GM13976 (cell line): ENCODE measurements around the gene RNF152.

Experiments used
- DNase-seq: peaks from one replicate; pipeline ENCODE4 v3.0.0; 2012; ENCODE audit warnings: low spot score
- in situ Hi-C: fragments of 300-500 bp; cut with MboI; formaldehyde crosslinking; loops from one replicate; pipeline ENCODE4 v1.12.0; 2022; ENCODE audit warnings: low sequenced_read_pairs, mixed read lengths, inconsistent platforms; ENCODE audit not compliant: unreplicated experiment
- TF ChIP-seq, protein P1 (sequence below): IDR thresholded peaks from 2 replicates; pipeline ENCODE4 v1.5.1; 2012; ENCODE audit warnings: borderline replicate concordance, mild to moderate bottlenecking; ENCODE audit not compliant: insufficient read depth; ENCODE audit errors: extremely low read depth, missing control alignments, control extremely low read depth

RNF152 gene

DNA sequence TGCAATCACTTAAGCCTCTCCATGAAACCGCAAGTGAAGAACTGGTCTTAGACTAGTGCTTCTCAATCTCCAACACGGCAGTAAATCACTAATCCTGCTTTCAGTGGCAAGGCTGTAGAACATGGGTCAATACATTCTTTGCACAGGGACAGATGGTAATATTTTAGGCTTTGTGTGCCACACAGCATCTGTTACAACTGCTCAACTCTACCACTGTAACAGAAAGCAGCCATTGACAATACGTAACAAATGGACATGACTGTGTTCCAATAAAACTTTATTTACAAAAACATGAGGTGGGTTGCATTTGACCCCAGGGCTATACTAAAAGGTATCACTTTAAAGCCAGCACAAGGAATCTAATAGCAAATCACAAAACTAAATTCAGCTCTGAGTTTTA is 51.1 kb downstream of the RNF152 start:
- in situ Hi-C loops = no loop called here
- no peak for DNase-seq
- TF ChIP-seq, protein P1, sequence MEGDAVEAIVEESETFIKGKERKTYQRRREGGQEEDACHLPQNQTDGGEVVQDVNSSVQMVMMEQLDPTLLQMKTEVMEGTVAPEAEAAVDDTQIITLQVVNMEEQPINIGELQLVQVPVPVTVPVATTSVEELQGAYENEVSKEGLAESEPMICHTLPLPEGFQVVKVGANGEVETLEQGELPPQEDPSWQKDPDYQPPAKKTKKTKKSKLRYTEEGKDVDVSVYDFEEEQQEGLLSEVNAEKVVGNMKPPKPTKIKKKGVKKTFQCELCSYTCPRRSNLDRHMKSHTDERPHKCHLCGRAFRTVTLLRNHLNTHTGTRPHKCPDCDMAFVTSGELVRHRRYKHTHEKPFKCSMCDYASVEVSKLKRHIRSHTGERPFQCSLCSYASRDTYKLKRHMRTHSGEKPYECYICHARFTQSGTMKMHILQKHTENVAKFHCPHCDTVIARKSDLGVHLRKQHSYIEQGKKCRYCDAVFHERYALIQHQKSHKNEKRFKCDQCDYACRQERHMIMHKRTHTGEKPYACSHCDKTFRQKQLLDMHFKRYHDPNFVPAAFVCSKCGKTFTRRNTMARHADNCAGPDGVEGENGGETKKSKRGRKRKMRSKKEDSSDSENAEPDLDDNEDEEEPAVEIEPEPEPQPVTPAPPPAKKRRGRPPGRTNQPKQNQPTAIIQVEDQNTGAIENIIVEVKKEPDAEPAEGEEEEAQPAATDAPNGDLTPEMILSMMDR = no peak

DNA sequence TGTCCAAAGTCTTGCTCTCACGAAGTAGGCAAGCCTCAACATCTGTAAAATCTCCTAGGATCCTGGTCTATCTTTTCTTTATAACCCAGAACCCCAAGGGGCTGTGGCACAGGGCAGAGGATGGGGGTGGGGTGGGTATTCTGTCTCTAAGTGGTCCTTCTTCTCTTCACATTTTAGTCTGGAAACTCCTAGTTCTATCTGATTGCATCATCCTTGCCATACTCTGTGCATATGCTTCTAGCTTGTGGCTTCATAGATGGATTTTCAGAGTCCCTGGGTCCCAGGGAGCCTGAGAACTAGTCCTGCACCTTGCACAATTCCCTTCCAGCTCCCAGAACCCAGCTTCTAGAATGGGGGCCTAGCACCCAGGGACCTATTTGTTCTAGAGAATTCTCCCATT is 52.5 kb downstream of the RNF152 start:
- TF ChIP-seq, protein P1 = no peak
- no peak for DNase-seq
- in situ Hi-C loops = no loop called here

DNA sequence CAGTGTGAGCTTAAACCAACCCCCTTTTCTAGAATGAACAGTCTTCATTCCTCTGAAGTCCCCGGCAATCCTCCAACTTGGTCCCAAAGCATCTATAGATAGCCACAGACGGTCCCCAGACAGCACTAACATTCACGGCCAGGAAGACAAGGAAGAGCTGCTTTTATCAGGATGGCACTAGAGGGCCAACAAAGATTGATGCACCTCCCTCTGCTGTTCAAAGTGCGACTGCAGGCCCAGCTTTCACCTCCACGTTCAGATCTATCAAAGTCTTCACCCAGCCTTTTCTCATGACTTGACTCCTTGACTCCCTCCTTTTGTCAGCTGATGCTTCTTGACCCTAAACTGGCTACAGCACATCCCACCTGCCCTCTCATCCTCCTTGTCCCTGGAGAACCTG is 54.3 kb downstream of the RNF152 start:
- in situ Hi-C loops = no loop called here
- TF ChIP-seq, protein P1 = no peak
- DNase-seq = no peak

DNA sequence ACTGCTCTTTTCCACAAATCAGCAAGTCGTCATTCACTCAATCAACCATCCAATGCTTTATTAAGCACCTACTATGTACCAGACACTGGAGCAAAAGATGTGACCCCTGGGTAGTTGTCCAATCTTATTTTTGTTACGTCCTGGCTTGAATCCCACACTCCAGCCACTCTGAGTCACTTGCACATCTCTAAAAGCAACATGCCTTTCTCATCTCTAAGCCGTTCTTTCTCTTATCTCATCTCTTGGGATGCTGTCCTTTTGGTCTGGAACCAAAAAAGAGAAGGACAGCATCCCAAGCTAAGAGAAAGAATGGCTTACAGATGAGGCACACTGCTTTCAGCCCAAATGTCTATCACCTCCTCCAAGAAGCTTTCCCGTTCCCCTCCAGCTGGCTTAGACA is 58.8 kb downstream of the RNF152 start:
- TF ChIP-seq, protein P1 = no peak
- in situ Hi-C loops = no loop called here
- DNase-seq = no peak

DNA sequence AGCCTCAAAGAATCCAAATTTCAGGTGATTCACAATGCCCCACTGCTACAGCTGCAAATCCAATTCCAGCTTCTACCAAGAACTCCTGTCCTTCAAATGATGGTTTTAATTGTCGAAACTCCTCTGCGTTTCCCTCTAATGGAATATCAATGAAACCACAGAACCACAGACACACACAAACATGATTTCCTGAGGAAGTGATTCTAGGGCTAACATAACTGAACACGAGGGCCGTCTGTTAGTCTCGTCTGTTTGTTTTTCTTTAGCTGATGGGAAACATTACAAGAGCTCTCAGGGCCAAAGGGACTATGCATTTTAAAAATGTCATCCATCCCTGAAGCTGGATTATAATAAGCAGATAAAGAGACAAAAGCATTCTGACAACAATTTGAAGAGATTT is 59.4 kb downstream of the RNF152 start:
- in situ Hi-C loops = no loop called here
- DNase-seq = no peak
- TF ChIP-seq, protein P1 = no peak

DNA sequence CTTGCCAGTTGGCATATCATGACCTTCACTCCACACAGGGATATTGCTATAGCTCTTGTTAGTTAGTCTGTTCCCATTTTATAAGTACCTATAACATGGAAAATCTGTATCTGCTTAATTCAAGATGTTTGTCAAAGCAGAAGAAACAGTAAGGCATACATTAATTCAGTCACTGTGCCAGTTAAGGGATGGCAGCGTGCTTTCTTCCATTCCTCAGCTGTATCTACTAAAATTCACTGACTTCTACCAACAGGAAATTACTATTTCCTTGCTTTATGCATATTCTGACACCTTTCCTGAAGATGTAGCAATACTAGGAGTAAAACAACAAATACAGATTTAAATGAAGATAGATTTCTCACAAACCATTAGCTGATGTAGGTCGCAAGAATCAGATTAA is 59.9 kb downstream of the RNF152 start:
- TF ChIP-seq, protein P1 = no peak

DNA sequence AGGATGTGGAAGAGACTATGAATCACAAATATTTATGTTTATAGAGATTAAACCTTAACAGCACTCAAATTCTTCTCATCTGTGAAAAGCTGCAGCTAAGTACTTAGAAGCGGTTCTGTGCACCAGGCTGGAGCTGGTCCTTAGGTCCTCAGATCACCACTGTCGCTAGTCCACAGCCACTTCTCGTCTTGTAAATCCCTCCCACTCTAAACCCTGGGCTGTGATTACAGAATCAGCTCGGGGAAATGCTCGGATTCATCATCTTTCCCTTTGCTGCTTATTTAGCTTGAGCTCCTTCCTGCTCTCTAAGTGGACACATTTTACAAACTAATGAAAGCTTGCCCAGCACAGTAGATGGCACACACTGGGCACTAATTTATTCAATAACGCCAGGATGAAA is 61.7 kb downstream of the RNF152 start:
- TF ChIP-seq, protein P1 = no peak
- in situ Hi-C loops = no loop called here
- DNase-seq = no peak

More for the DNA sequence above, 59.9 kb downstream of the RNF152 start:
- in situ Hi-C loops = no loop called here
- DNase-seq = no peak
